HG03060 (cell line): Measurements from ENCODE around the gene TM9SF3.

ENCODE experiments used
- ATAC-seq: cut with Tn5 transposase; IDR thresholded peaks from one replicate; pipeline ENCODE4 v1.9.1; 2021; ENCODE audit warnings: low read depth, moderate number of reproducible peaks; ENCODE audit not compliant: unreplicated experiment

The TM9SF3 gene

DNA sequence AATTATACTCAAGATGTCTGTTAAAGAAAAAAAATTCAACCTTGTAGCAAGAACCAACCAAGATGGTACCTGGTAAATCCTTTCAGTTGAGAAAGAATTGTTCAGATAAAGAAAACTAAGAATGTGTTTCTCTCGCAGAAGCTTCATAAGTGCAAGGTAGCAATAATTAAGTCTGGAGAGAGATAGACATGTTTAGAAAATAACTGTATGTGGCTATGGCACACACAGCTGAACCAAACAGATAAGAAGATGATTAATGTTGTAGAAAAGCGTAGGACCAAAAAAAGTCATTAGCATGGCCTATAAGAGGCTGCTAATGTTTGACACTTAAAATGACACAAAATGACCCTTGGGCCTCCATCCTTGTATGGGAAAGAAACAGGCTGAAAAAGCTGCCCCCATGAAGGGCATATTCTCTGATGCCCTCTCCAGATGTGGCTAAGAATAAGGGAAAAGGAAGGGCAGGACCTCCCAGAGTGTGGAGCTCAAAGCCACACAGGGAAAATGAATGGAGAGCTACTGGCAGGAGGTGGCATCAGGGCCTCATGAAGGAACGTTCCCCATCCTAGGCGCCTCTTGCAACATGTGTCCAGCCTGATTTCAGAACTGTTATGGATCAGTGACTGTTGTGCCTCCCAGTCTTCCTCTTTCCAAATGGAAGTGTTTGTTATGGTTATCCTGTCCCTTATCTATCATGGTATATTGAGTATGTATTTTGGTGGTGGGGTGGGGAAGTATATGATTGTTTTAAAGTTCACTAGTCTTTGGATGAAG is 103.8 kb downstream of the TM9SF3 start:
- ATAC-seq, result no peak

DNA sequence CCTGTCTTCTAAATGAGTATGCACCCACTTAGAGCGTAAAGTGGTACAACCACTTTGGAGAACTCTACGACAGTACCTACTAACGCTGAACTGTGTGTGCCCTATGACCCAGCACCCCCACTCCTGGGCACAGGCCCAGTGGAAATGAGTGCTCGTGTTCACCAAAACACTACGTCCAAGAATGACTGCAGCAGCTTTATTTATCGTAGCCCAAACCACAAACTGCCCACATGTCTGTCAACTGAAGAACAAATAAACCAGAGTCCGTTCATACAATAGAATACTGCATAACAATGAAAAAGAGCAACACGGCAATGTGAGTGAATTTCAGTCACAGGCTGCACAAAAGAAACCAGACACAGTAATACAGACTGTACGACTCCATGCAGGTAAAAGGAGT is 108.5 kb downstream of the TM9SF3 start:
- no peak for ATAC-seq

- no peak for ATAC-seq
These were observed 112.9 kb downstream of the TM9SF3 start for GRCh38 chr10:96473866-96474265.

DNA sequence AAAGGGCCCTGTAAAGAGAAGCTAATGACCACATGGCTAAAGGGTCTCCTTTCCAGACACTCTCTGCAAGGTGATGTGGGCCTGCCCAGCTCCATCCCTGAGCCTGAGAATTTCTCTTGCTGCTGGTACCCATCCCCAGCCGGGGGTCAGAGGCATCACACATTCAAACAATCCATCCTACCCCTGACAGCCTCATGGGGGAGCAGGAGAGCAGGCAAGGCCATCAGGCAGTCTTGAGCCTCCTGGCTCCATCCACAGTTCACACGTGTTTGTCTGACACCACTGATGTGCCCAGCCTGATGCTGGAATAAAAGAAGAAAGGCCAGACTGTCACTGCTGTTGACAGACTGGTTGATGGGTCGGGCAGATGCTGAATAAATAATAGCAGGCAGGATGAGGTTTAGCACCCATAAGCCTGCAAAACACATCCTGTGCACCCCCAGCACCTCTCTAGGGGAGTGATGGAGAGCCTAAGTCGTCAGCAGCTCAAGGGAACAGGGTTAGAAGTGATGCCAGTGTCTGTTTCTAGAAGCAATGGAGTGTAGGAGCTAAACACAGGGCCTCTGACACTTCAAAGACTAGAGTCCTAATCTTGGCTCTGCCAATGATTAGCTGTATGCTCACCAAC is 116.6 kb downstream of the TM9SF3 start:
- no peak for ATAC-seq

DNA sequence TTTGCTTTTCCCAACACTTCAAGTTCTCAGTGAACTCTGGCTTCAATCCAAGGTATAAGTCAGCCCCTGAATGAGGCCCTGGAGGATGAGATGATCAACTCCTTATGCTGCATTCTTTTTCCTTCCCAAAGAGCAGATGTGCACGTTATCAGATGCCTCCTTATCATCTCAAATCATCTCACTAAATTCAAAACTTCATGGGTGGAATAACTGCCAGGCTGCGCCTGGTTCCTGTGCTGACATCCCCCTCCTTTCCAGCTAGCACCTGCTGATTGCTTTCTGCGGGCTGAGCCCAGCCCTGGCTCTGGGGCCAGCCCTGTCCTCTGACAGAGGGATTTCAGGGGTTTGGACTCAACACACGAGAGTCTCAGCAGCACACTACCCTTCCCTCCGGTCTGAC is 118.0 kb downstream of the TM9SF3 start:
- ATAC-seq, result no peak
